Measurements from ENCODE around the gene PRAMEF1. TPM values are rescaled to one million over a fixed set of nuclear protein-coding genes. Genes with fewer than 3 reads are reported as not detected.

The PRAMEF1 gene
- total and polyA plus RNA-seq, 10 donors, result not detected

Other genes with a start within 250 kb of the PRAMEF1 start
- gene DHRS3, start 173.2 kb upstream of the PRAMEF1 start, total RNA-seq, result 10 to 100 TPM; 21.0 to 41.0 (median 35.1) TPM
- 10 to 100 TPM in 2 of 3 donors, 1 to 10 TPM in 1; 8.9 to 19.5 (median 13.6) TPM for gene DHRS3, start 173.2 kb upstream of the PRAMEF1 start, polyA plus RNA-seq
- gene AADACL4, start 147.3 kb upstream of the PRAMEF1 start, total RNA-seq, result under 1 TPM in 2 of 7 donors, not detected in 5; 0.23 to 0.32 TPM
- under 1 TPM in 2 of 3 donors, not detected in 1; 0.04 to 0.29 TPM for gene AADACL4, start 147.3 kb upstream of the PRAMEF1 start, polyA plus RNA-seq
- not detected for gene AADACL3, start 75.3 kb upstream of the PRAMEF1 start, total RNA-seq
- gene AADACL3, start 75.3 kb upstream of the PRAMEF1 start, polyA plus RNA-seq, result not detected
- gene CFAP107, start 45.2 kb upstream of the PRAMEF1 start, total RNA-seq, result not detected
- not detected for gene CFAP107, start 45.2 kb upstream of the PRAMEF1 start, polyA plus RNA-seq
- not detected for gene PRAMEF12, start 17.7 kb upstream of the PRAMEF1 start, total RNA-seq
- gene PRAMEF12, start 17.7 kb upstream of the PRAMEF1 start, polyA plus RNA-seq, result not detected
- not detected for gene PRAMEF11, start 40.0 kb downstream of the PRAMEF1 start, total RNA-seq
- gene PRAMEF11, start 40.0 kb downstream of the PRAMEF1 start, polyA plus RNA-seq, result not detected
- not detected for gene HNRNPCL1, start 57.3 kb downstream of the PRAMEF1 start, total RNA-seq
- gene HNRNPCL1, start 57.3 kb downstream of the PRAMEF1 start, polyA plus RNA-seq, result not detected
- gene PRAMEF2, start 65.7 kb downstream of the PRAMEF1 start, total RNA-seq, result not detected
- gene PRAMEF2, start 65.7 kb downstream of the PRAMEF1 start, polyA plus RNA-seq, result not detected
- gene PRAMEF4, start 94.8 kb downstream of the PRAMEF1 start, total RNA-seq, result not detected
- not detected for gene PRAMEF4, start 94.8 kb downstream of the PRAMEF1 start, polyA plus RNA-seq
- not detected for gene PRAMEF10, start 106.9 kb downstream of the PRAMEF1 start, total RNA-seq
- not detected for gene PRAMEF10, start 106.9 kb downstream of the PRAMEF1 start, polyA plus RNA-seq
- gene PRAMEF7, start 125.2 kb downstream of the PRAMEF1 start, total RNA-seq, result not detected
- gene PRAMEF7, start 125.2 kb downstream of the PRAMEF1 start, polyA plus RNA-seq, result not detected
- not detected for gene PRAMEF6, start 156.2 kb downstream of the PRAMEF1 start, total RNA-seq
- gene PRAMEF6, start 156.2 kb downstream of the PRAMEF1 start, polyA plus RNA-seq, result not detected